ENCODE data around the gene ARHGAP22. TPM values are rescaled to one million over a fixed set of nuclear protein-coding genes. Genes with fewer than 3 reads are reported as not detected.
"Not testable (repeated sequence)": the region's sequence is repeated elsewhere in the genome, so short reads cannot be mapped to it uniquely, and the experiment has no call there.

The ARHGAP22 gene
- total RNA-seq, 1 experiment from 2014 or later: 0.10 TPM

- DNase-seq (ENCODE audit: low spot score): no peak
Observed at GRCh38 chr10:48431871-48432270, 173.0 kb downstream of the ARHGAP22 start.

GRCh38 chr10:48430402-48430993, 174.4 kb downstream of the ARHGAP22 start:
- no peak for DNase-seq (ENCODE audit: low spot score)

GRCh38 chr10:48429309-48429708, 175.6 kb downstream of the ARHGAP22 start:
- DNase-seq (ENCODE audit: low spot score): no peak

- no peak for DNase-seq (ENCODE audit: low spot score)
Observed at GRCh38 chr10:48428896-48429295, 176.0 kb downstream of the ARHGAP22 start.

GRCh38 chr10:48423884-48424283, 181.0 kb downstream of the ARHGAP22 start:
- DNase-seq (ENCODE audit: low spot score): no peak

- not testable (repeated sequence) for DNase-seq (ENCODE audit: low spot score)
Observed at GRCh38 chr10:48421862-48422261, 183.0 kb downstream of the ARHGAP22 start.

- DNase-seq (ENCODE audit: low spot score): no peak
Observed at GRCh38 chr10:48419714-48420113, 185.2 kb downstream of the ARHGAP22 start.

GRCh38 chr10:48418189-48418788, 186.6 kb downstream of the ARHGAP22 start:
- no peak for DNase-seq (ENCODE audit: low spot score)

- no peak for DNase-seq (ENCODE audit: low spot score)
Observed at GRCh38 chr10:48417374-48417773, 187.5 kb downstream of the ARHGAP22 start.

- DNase-seq (ENCODE audit: low spot score): no peak
Observed at GRCh38 chr10:48416584-48417232, 188.2 kb downstream of the ARHGAP22 start.

GRCh38 chr10:48414778-48415177, 190.1 kb downstream of the ARHGAP22 start:
- no peak for DNase-seq (ENCODE audit: low spot score)

- DNase-seq (ENCODE audit: low spot score): no peak
Observed at GRCh38 chr10:48414160-48414559, 190.7 kb downstream of the ARHGAP22 start.

- DNase-seq (ENCODE audit: low spot score): no peak
Observed at GRCh38 chr10:48412933-48413332, 191.9 kb downstream of the ARHGAP22 start.

GRCh38 chr10:48412081-48412480, 192.8 kb downstream of the ARHGAP22 start:
- no peak for DNase-seq (ENCODE audit: low spot score)

- no peak for DNase-seq (ENCODE audit: low spot score)
Observed at GRCh38 chr10:48411510-48411909, 193.4 kb downstream of the ARHGAP22 start.

GRCh38 chr10:48410503-48410902, 194.4 kb downstream of the ARHGAP22 start:
- no peak for DNase-seq (ENCODE audit: low spot score)

- DNase-seq (ENCODE audit: low spot score): no peak
Observed at GRCh38 chr10:48406658-48407057, 198.2 kb downstream of the ARHGAP22 start.

- DNase-seq (ENCODE audit: low spot score): peak; percentile 75
Observed at GRCh38 chr10:48406204-48406603, 198.7 kb downstream of the ARHGAP22 start.

- no peak for DNase-seq (ENCODE audit: low spot score)
Observed at GRCh38 chr10:48404646-48405045, 200.2 kb downstream of the ARHGAP22 start.

- no peak for DNase-seq (ENCODE audit: low spot score)
Observed at GRCh38 chr10:48400850-48401220, 204.0 kb downstream of the ARHGAP22 start.

- DNase-seq (ENCODE audit: low spot score): peak; percentile 55
Observed at GRCh38 chr10:48400129-48400849, 204.6 kb downstream of the ARHGAP22 start.

GRCh38 chr10:48399551-48399950, 205.3 kb downstream of the ARHGAP22 start:
- DNase-seq (ENCODE audit: low spot score): no peak
